Neuronal stem cell (in vitro differentiated cells): Measurements from ENCODE around the gene MXRA8.

Source experiments
- DNase-seq: peaks from one replicate; pipeline ENCODE4 v3.0.0-alpha.2; 2013; ENCODE audit warnings: low spot score
- H2AFZ ChIP-seq: one replicate; pipeline ENCODE4 v1.6.1; 2013; ENCODE audit warnings: mild to moderate bottlenecking, low read length, inconsistent platforms
- H2AK5ac ChIP-seq: 2 replicates; pipeline ENCODE4 v1.6.1; 2013; ENCODE audit warnings: low read depth, mild to moderate bottlenecking, inconsistent platforms, low read length, moderate library complexity, mixed read lengths
- H2BK120ac ChIP-seq: 2 replicates; pipeline ENCODE4 v1.6.1; 2013; ENCODE audit warnings: low read depth, mild to moderate bottlenecking, inconsistent platforms, low read length, moderate library complexity, mixed read lengths
- H2BK12ac ChIP-seq: one replicate; pipeline ENCODE4 v1.6.1; 2013; ENCODE audit warnings: low read length, inconsistent platforms
- H2BK15ac ChIP-seq: 2 replicates; pipeline ENCODE4 v1.6.1; 2013; ENCODE audit warnings: mild to moderate bottlenecking, low read length, inconsistent platforms, mixed read lengths
- H2BK5ac ChIP-seq: one replicate; pipeline ENCODE4 v1.6.1; 2013; ENCODE audit warnings: inconsistent platforms, mild to moderate bottlenecking, low read length, moderate library complexity
- H3K14ac ChIP-seq: one replicate; pipeline ENCODE4 v1.6.1; 2013; ENCODE audit warnings: low read length, inconsistent platforms
- H3K18ac ChIP-seq: 2 replicates; pipeline ENCODE4 v1.6.1; 2013; ENCODE audit warnings: low read length, inconsistent platforms
- H3K23ac ChIP-seq: 2 replicates; pipeline ENCODE4 v1.6.1; 2013; ENCODE audit warnings: low read depth, mild to moderate bottlenecking, mixed read lengths, low read length, inconsistent platforms; ENCODE audit not compliant: poor library complexity
- H3K27ac ChIP-seq: replicated peaks from 3 replicates; pipeline ENCODE4 v1.5.1; 2013; ENCODE audit warnings: low read length, inconsistent platforms
- H3K27me3 ChIP-seq, 3 experiments: 2 replicates each; pipeline ENCODE4 v1.6.1; 2013; ENCODE audit warnings: low read length in 3 of 3, mild to moderate bottlenecking in 2 of 3, inconsistent platforms in 1 of 3, low read depth in 1 of 3, mixed read lengths in 1 of 3, moderate library complexity in 1 of 3; ENCODE audit not compliant: control insufficient read depth in 3 of 3, insufficient read depth in 3 of 3
- H3K36me3 ChIP-seq, 2 donors: replicated peaks in 1 of 2; 2 replicates each; pipeline ENCODE4 v1.6.1; 2013; ENCODE audit warnings: low read length in 2 of 2; ENCODE audit not compliant: control insufficient read depth in 2 of 2, insufficient read depth in 2 of 2
- H3K4ac ChIP-seq: 2 replicates; pipeline ENCODE4 v1.6.1; 2013; ENCODE audit warnings: inconsistent platforms, mild to moderate bottlenecking, low read length, moderate library complexity
- H3K4me1 ChIP-seq, 2 donors: 1 replicate in 1 of 2; 2 replicates in 1 of 2; pipeline ENCODE4 v1.6.1; 2013; ENCODE audit warnings: low read length in 2 of 2, low read depth in 1 of 2; ENCODE audit not compliant: control insufficient read depth in 2 of 2, insufficient read depth in 1 of 2
- H3K4me2 ChIP-seq: one replicate; pipeline ENCODE4 v1.6.1; 2013; ENCODE audit warnings: mild to moderate bottlenecking, low read length, inconsistent platforms; ENCODE audit not compliant: insufficient read depth, poor library complexity, severe bottlenecking
- H3K4me3 ChIP-seq, 2 donors: 2 replicates each; pipeline ENCODE4 v1.5.1; 2013; ENCODE audit warnings: low read length in 2 of 2, mild to moderate bottlenecking in 2 of 2, inconsistent platforms in 1 of 2, moderate library complexity in 1 of 2
- H3K79me1 ChIP-seq: one replicate; pipeline ENCODE4 v1.6.1; 2013; ENCODE audit warnings: low read depth, mild to moderate bottlenecking, inconsistent platforms, low read length, moderate library complexity
- H3K9ac ChIP-seq: one replicate; pipeline ENCODE4 v1.6.1; 2013; ENCODE audit warnings: mild to moderate bottlenecking, low read depth, low read length, inconsistent platforms; ENCODE audit not compliant: poor library complexity
- H3K9me3 ChIP-seq, 2 donors: replicated peaks in 1 of 2; 2 replicates each; pipeline versions ENCODE3 to v1.6.1; 2013; ENCODE audit warnings: low read length in 2 of 2, mild to moderate bottlenecking in 2 of 2, inconsistent platforms in 1 of 2, low read depth in 1 of 2, mixed read lengths in 1 of 2, moderate library complexity in 1 of 2; ENCODE audit not compliant: control insufficient read depth in 2 of 2, insufficient read depth in 1 of 2
- H4K8ac ChIP-seq: one replicate; pipeline ENCODE4 v1.6.1; 2013; ENCODE audit warnings: low read depth, mild to moderate bottlenecking, inconsistent platforms, low read length, moderate library complexity
- H4K91ac ChIP-seq: one replicate; pipeline ENCODE4 v1.6.1; 2013; ENCODE audit warnings: low read length, low read depth, mild to moderate bottlenecking, inconsistent platforms; ENCODE audit not compliant: poor library complexity
- WGBS, 2 donors: extraction: QIAGEN DNeasy Blood & Tissue Kit; methylation state at CpG; one replicate each; pipeline ENCODE4 v1.1.7; 2013; ENCODE audit warnings: missing lambda C conversion rate in 2 of 2, mixed read lengths in 1 of 2; ENCODE audit not compliant: insufficient read length in 2 of 2, insufficient replicate concordance in 1 of 2; ENCODE audit errors: extremely low coverage in 2 of 2; 5-methylcytosine and 5-hydroxymethylcytosine counted together

MXRA8 gene

GRCh38 chr1:1355416-1355815 is 2.9 kb downstream of the MXRA8 start:
- Histone ChIP-seq H3K4me2 (peak overlapping the region; percentile 49), H3K4me1 (peaks cover 48 to 58% of the 10 kb centered on the region in 2 donors)
- WGBS, 2 donors, result no CpG with 5 or more reads among the region's 52 CpGs

GRCh38 chr1:1354271-1355247 is 3.8 kb downstream of the MXRA8 start:
- Histone ChIP-seq H2BK120ac (no peak overlapping the region), H3K4ac (peak overlapping the region; percentile 23), H3K14ac (peak overlapping the region; percentile 94), H3K18ac (peak overlapping the region; percentile 95), H2BK12ac (peak overlapping the region; percentile 84), H4K8ac (no peak overlapping the region), H2BK5ac (peak overlapping the region; percentile 39), H2AFZ (no peak overlapping the region), H3K79me1 (peaks cover 4% of the 10 kb centered on the region), H3K9me3 (peaks cover 0 to 3% of the 10 kb centered on the region in 2 donors), H3K9ac (peak overlapping the region; percentile 70), H4K91ac (no peak overlapping the region), H3K4me3 (peak overlapping the region in 1 of 2 donors; percentile 19), H2AK5ac (peak overlapping the region; percentile 92), H3K4me2 (peak overlapping the region; percentile 66), H2BK15ac (peak overlapping the region; percentile 92), H3K27ac (no peak overlapping the region), H3K4me1 (peaks cover 41 to 51% of the 10 kb centered on the region in 2 donors), H3K36me3 (peaks cover 2 to 5% of the 10 kb centered on the region in 2 donors), H3K27me3 (peaks cover 0 to 25% (median 14%) of the 10 kb centered on the region in 3 experiments), H3K23ac (peak overlapping the region; percentile 98)
- DNase-seq, result no peak
- WGBS, 2 donors, result no CpG with 5 or more reads among the region's 116 CpGs

More at GRCh38 chr1:1355416-1355815, 2.9 kb downstream of the MXRA8 start:
- H2AK5ac ChIP-seq, result peak overlapping the region; percentile 92
- no peak overlapping the region for H3K14ac ChIP-seq
- no peak overlapping the region for H3K4ac ChIP-seq
- H3K27me3 ChIP-seq, result peaks cover 0 to 25% (median 14%) of the 10 kb centered on the region in 3 experiments
- peak overlapping the region; percentile 92 for H3K18ac ChIP-seq
- H2BK15ac ChIP-seq, result peak overlapping the region; percentile 92
- peak overlapping the region; percentile 91 for H2BK120ac ChIP-seq
- H3K9me3 ChIP-seq, result peaks cover 0 to 3% of the 10 kb centered on the region in 2 donors
- H3K23ac ChIP-seq, result peak overlapping the region; percentile 89
- no peak overlapping the region for H2BK5ac ChIP-seq
- H3K36me3 ChIP-seq, result peaks cover 2 to 5% of the 10 kb centered on the region in 2 donors
- H2AFZ ChIP-seq, result no peak overlapping the region
- DNase-seq, result no peak
- H4K8ac ChIP-seq, result no peak overlapping the region
- H3K27ac ChIP-seq, result no peak overlapping the region
- no peak overlapping the region for H2BK12ac ChIP-seq
- no peak overlapping the region for H4K91ac ChIP-seq
- H3K79me1 ChIP-seq, result peaks cover 4% of the 10 kb centered on the region
- H3K4me3 ChIP-seq, result peak overlapping the region in 1 of 2 donors; percentile 36
- H3K9ac ChIP-seq, result no peak overlapping the region

GRCh38 chr1:1353389-1354151 is 4.8 kb downstream of the MXRA8 start:
- H3K27ac ChIP-seq, result no peak overlapping the region
- H3K4me3 ChIP-seq, result no peak overlapping the region

More at GRCh38 chr1:1353389-1354151, 4.8 kb downstream of the MXRA8 start:
- Histone ChIP-seq H2BK120ac (no peak overlapping the region), H2AK5ac (peak overlapping the region; percentile 92), H2AFZ (no peak overlapping the region), H3K79me1 (peaks cover 6% of the 10 kb centered on the region), H4K91ac (no peak overlapping the region), H3K18ac (peak overlapping the region; percentile 61), H3K27me3 (peaks cover 0 to 25% (median 14%) of the 10 kb centered on the region in 3 experiments), H3K4me1 (peaks cover 31 to 41% of the 10 kb centered on the region in 2 donors), H3K14ac (peak overlapping the region; percentile 71), H2BK15ac (no peak overlapping the region), H3K4ac (no peak overlapping the region), H3K9me3 (peaks cover 0 to 3% of the 10 kb centered on the region in 2 donors), H3K9ac (peak overlapping the region; percentile 55), H3K36me3 (peaks cover 2 to 5% of the 10 kb centered on the region in 2 donors), H4K8ac (no peak overlapping the region), H3K23ac (peak overlapping the region; percentile 98), H3K4me2 (peak overlapping the region; percentile 66), H2BK5ac (peak overlapping the region; percentile 39), H2BK12ac (no peak overlapping the region)
- DNase-seq, result no peak
- WGBS, 2 donors, result no CpG with 5 or more reads among the region's 28 CpGs
